ENCODE measurements around the gene LRRC4B.

The LRRC4B gene

DNA sequence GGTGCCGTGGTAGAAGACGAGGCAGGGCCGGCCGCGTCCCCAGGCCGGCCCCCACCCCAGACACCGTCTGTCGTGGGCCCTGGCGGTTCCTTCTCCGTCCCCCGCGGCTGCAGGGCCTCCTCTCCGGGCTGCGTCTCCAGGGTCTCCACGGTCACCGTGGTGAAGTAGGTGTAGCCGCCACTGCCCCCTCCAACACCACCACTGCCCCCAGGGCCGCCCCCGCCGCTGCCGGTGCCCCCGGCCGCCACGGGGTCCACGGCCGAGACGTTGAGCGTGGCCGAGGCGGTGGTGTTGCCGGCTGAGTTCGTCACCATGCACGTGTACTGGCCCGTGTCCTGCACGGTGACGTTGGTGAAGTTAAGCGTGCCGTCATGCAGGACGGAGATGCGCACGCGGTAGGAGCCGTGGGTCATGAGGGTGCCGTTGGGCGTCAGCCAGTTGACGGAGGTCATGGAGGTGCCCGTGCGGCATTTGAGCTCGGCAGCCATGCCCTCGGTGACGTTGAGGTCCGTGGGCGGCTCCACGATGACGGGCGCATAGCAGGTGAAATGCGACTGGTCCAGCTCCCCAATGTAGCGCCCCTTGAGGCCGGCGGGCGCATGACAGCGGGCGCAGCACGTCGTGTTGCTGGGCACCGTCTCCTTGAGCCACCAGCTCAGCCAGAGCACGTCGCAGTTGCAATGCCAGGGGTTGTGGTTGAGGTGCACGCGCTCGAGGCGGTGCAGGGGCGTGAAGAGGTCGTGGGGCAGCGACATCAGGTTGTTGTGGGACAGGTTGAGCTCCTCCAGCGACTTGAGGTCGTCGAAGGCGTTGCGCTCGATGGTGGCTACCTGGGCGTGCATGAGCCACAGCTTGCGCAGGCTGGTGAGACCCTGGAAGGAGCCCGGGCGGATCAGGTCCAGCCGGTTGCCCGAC is 49.9 kb downstream of the LRRC4B start:
- no peak for DNase-seq

GRCh38 chr19:50517704-50518075 is 50.5 kb downstream of the LRRC4B start:
- no peak for DNase-seq

GRCh38 chr19:50516964-50517703 is 51.1 kb downstream of the LRRC4B start:
- no peak for DNase-seq

GRCh38 chr19:50516456-50516855 is 51.8 kb downstream of the LRRC4B start:
- no peak for DNase-seq

GRCh38 chr19:50515168-50515561 is 53.1 kb downstream of the LRRC4B start:
- DNase-seq = no peak

DNA sequence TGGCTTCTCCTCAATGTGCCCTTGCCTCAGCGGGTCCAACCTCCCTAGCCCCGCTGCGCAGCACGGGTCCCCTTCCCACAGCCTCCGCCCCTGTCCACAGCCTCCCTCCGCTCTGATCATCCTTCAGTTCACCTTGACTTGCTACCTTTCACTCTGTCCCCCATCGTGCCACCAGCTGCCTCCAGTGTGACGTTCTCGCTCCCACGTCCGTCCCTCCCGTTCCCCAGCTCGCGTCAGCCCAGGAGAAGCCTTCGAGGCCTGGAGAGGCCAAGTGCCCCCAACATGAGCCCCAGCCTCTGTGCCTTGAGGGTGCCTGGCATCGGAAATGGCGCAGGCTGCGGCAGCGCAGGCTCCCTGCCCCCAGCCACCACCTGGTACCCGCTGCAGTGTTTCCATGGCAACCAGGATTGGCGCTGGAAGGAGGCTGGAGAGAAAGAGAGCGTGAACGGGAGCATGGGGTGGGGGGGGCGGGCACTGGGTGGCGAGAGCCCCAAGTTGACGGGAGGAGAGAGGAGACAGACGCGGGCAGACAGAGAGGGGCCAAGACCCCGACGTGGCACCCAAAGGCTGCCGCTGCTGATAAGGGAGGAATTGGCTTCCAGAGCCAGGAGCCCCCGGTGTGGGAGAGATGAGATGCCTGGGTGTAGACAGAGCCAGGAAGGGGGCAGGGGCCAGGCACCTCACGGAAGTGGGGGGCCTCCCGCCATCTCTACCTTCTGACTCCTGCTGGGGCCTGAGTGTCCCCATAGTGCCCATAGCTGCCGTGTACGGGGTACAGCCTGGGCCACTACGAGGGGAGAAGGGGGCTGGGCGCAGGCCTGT is 53.7 kb downstream of the LRRC4B start:
- peak; percentile 75 for DNase-seq

GRCh38 chr19:50513746-50514345 is 54.4 kb downstream of the LRRC4B start, which contains the start of gene ASPDH:
ASPDH (minus strand) TSS chr19:50513913; CDS start chr19:50513823, 90 bp downstream.
- no peak for DNase-seq

- no peak for DNase-seq
Observed at GRCh38 chr19:50512999-50513745, 55.1 kb downstream of the LRRC4B start.

- no peak for DNase-seq
Observed at GRCh38 chr19:50512112-50512998, 55.9 kb downstream of the LRRC4B start.

DNA sequence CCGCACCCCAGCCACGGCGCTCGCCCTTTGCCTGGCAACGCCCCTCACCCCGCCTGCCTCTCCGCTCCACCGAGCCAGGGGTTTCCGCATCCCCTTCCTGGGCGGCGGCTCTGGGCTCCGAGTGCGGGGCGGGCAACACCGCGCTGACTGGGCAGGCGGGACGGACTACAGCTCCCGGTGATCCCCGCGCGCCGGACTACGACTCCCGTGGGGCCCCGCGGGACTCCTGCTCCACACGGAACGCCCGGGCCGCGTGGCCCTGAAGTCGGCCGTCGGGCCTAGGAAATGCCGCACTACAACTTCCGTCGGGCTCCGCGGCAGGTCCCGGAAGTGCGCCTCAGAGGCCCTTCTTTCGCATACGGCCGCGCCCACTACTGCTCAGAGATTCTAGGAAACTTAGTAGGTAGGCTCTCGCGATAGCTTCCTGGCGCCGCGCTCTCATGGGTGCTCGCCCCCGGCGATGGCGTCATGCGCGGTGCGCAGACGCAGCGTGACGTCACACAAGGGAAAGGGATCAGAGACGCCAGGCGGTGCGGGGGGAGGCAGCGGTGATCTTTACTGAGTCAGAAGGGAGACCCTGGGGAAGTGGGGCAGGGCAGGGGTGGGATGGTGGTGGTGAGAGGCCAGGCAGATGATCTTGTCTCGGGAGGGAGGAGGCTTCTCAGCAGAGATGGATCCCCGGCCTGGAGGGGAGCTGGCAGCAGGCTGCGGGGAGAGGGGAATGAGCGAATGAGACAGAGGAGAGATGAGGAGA is 57.0 kb downstream of the LRRC4B start, which contains the start of gene JOSD2:
JOSD2 (minus strand) TSS at position 123 of the 754 bp plus-strand sequence. CDS start 760 bp downstream, outside the sequence.
- peak; percentile 95 for DNase-seq

DNA sequence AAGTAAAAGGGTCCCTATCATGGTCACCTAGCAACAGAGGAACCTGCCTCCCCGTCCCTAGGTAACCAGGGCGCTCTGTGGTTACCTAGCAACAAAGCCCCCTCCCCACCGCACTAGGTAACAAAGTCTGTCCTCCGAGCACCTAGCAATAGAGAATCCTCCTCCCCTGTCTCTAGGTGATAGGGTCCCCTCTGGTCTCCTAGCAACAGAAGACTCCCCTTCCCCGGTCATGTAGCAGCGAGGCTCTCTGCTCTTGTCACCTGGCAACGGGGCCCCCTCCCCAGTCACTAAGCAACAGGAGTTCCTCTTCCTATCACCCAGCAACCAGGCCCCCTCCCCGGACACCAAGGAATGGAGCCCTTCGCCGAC is 57.6 kb downstream of the LRRC4B start:
- peak; percentile 73 for DNase-seq

DNA sequence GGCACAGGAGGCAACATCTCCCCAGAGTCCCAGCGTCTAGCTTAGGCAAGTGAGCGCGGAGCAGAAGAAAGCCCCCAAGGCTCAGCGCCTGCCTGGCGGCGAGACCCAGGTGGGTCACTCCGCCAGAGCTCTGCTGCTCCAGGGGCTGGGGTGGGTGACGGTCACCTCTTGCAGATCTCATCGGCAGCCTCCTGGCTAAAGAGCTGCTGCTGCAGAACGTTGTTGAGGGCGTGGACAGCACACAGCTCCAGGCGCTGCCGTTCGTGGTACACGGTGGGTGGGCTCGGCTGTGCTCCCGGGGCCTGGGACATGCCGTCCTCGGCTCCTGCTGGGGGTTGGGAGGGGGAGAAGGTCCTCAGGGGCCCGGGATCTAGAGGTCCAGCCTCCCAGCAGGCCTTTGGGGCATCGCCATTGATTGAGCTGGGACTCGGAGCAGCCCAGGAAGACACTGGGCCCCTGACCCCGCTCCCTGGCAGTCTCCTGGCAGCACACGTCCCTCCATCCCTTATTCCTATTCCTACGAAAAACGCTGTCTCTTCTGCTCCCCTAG is 58.0 kb downstream of the LRRC4B start:
- no peak for DNase-seq

- DNase-seq = no peak
Observed at GRCh38 chr19:50509366-50509765, 58.9 kb downstream of the LRRC4B start.

DNA sequence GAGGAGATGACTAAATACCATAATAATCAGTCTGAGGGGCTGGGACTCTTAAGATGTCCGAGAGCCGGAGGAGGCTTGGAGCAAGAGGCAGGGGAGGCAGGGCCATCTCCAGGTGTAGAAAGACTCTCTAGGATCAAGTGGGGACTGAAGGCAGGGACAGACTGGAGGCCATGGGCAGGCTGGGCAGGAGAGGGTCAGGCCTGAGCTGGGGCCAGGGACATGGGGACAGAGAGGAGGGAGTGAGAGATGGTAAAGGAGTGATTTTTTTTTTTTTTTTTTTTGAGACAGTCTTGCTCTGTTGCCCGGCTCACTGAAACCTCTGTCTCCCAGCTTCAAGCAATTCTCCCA is 59.4 kb downstream of the LRRC4B start:
- no peak for DNase-seq

- DNase-seq = no peak
Observed at GRCh38 chr19:50507376-50507775, 60.9 kb downstream of the LRRC4B start.

DNA sequence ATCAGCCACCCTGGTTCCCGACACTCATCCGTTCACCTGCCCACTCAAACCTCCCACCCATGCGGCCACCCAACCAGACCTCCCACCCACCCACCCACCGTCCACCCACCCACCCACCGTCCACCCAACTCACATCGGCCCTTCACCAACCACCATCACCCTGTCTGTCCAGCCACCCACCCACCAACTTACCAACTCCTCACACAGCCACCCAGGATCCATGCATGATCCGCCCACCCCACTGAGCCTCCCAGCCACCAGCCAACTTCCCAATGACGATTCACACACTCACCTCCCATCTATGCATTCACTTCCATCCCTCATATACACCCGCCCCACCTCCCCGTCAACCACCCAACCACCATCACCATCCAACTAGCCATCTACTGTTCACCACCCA is 61.5 kb downstream of the LRRC4B start:
- no peak for DNase-seq

DNA sequence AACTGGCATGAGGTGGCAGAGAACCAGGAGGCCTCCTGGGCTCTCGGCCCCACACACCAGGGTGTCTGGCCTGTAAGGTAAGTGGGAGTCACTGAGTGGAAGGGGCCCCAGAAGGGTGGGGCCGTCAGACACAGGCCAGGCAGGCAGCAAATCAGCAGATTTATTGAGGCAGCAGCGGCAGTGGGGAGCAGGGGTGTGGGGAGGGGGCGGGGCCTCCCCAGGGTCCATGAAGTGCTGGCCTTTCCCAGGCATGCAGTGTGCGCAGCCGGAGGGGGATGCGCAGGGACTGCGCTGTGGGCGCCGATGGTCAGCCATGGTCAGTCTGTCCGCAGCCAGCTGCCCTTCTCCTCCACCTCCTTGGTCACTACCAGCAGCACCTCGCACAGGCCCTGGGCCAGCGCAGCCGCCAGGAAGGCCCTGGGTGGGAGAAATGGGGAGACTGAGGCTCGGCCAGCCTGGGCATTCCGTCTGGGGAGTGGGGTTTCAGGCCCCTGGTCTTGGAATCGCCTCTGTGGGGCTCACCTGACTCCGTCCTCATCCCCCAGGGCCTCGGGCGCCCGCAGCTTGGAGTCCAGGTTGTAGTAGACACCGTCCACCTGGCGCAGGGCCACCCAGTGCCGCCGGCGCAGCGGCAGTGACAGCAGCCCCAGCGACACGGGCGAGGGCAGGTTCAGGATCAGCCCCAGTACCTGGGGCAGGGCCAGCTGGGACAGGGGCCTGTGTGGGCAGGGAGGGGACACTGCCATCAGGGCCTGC is 62.2 kb downstream of the LRRC4B start:
- DNase-seq = no peak

DNA sequence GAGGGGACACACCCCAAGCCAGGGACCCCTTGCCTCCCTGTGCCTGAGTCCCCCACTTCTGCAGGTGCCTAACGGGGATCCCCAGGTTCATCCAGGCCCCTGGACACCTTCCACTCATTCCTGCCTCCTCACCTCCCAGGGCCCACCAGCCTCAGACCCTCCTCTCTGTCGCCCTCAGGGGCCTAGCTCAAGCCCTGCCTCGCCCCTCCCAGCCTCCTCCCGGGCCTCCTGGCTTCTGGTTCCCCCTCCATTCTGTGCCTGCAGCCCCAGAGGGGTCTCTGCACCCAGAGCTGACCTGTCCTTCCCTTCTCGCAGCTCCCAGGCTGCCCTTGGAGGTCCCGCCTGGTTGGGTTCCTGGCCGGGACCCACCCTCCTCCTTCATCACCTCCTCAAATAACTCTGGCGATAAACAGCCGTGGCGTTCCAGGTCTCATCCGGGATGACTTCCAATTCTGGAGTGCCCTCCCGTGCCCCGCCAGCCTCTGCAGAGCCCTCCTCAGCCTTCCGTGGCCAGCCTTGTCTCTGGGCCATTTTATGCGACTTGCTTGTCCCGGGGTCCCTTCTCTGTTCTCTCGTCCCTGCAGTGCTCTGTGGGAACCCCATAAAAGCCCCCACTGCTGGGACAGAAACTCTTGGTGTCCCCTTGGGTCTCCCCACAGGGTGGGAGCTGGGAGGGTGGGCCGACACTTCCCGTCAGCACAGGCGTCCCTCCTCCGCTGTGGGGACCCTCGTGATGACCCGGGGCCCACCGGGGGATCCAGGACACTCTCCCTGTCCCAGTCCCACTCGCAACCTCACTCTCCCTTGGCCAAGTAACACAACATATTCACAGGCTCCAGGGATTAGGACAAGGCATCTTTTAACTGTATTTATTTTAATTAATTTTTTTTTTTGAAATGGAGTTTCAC is 66.4 kb downstream of the LRRC4B start:
- no peak for DNase-seq
